Hematopoietic multipotent progenitor cell treated with erythropoietin and hydrocortisone succinate and interleukin-3 and kit ligand, for 15 days (in vitro differentiated cells): ENCODE data around the gene PRAME.
"Not testable (repeated sequence)": the region's sequence is repeated elsewhere in the genome, so short reads cannot be mapped to it uniquely, and the experiment has no call there.

ENCODE experiments used
- DNase-seq: peaks from one replicate; pipeline ENCODE4 v3.0.0-alpha.2; 2015; ENCODE audit warnings: low spot score

Gene PRAME

GRCh38 chr22:22550789-22551434, 8.2 kb downstream of the PRAME start:
- no peak for DNase-seq

DNA sequence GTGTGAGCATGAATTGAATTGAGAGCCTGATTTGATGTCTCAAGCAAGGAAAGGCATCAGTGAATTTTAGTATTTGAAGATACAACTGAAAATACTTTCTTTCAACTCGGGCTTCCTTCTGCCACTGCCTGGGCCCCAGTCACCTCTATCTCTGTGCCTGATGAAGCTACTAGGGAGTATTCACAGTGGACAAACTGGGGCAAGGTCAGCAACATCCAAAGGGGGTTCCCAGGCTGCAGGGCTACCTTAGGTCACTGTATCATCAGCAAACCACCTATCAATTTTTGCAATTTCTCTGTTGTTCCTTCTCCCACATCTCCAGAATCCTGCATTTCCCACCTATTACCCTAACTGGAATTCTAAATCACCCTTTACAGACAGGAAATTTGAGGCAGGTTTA, 10.2 kb downstream of the PRAME start:
- DNase-seq, result no peak

- no peak for DNase-seq
These were observed 10.7 kb downstream of the PRAME start for GRCh38 chr22:22548317-22548716.

DNA sequence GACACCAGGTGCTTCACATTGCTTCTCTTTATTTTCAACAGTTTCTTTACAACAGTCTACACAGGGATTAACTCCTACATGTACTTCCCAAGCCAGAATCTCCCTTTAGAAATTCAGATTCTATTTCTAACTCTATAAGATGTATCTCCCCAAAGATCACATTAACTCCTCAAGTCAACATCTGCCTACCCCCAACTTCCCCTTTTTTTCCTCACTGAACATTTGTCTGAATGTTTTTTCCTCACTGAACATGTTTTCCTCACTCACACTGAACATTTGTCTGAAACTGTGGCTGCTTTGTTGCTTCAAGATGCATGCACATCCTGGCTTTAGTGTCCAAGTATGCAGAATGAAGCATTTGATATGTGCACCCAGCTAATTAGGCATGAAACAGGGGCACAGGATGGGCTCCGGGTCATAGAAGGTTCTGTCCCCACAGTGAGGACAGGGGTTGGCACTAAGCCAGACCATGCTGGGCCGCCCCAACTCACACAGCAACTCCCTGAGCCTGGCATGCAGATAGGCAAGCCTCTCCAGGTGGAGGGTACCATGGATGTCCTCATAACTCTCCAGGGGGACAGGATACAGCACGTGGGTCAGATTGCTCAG, 11.3 kb downstream of the PRAME start:
- no peak for DNase-seq

DNA sequence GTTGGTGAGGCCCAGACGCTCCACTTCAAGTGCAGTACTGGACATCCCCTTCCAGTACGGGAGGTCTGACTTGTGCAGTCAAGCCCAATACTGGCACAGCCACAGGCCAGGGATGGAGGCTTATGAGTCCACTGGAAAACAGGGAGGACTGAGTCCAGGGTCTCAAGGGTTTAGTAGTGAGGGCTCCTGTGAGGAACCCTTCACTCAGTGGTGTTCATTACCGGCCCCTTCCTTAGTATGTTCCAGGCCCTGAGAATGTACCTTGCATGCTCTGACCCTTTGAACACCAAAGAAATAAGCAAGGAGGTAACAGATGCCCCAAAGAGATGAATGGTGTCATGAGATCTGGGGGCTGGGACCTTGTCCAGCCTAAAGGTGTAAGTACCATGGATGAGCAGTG, 11.8 kb downstream of the PRAME start:
- DNase-seq, result no peak

DNA sequence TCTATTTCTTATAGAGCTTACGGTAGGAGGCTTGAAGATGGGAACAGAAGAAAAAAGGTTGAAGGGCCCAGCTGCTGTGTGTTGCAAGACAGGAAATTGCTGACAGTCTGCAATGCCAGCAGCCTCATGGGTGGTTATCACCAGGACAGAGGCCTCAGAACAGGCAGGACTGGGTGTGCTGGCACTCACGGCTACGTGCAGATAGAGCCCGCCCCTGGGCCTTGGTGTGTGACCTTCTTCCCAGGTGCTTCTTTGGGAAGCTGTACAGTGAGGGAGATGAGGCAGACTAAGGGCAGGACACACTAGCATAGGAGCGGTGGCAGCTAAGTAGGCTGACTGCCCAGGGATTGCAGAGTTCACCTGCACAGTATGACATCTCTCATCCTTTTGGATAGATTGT, 12.6 kb downstream of the PRAME start:
- no peak for DNase-seq

GRCh38 chr22:22545084-22545483, 14.0 kb downstream of the PRAME start:
- no peak for DNase-seq

DNA sequence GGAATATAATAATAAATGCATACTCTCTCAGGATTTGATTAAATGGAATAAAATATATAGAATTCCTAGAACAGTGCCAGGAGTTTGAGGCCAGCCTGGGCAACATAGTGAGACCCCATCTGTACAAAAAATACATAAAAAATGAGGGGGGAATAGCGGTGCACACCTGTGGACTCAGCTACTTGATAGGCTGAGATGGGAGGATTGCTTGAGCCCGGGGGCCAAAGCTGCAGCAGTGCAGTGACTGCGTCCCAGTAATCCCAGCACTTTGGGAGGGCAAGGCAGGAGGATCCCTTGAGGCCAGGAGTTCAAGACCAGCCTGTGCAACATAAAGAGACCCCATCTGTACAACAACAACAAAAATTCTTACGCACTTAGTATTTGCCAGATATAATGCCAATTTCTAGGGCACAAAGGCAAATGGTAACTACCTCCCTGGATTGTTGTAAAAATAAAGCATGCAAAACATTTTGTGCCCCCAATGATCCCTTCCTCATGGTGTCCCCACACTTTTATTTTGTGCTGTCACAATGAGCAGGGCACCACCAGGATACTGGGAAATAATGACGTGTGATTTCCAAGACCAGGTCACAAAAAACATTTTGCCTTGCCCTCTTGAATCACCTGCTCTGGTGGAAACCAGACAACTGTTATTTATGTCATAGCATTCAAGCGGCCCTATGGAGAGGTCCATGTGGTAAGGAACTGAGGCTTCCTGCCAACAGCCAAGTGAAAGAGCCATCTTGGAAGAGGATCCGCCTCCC, 20.7 kb downstream of the PRAME start:
- no peak for DNase-seq

DNA sequence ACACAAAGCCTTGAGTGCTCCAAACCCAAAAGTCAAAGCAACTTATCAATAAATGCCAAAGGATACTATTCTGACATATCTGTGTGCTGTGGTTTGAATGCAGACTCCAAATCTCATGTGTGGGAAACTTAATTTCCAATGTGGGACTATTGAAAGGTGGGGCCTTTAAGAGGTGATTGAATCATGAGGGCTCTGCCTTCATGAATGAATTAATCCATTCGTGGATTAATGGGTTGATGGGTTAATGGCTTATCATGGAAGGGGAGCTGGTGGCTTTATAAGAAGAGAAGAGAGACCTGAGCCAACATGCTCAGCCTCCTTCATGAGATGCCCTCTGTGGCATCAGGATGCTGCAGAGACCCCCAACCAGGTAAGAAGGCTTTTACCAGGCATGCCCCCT, 22.1 kb downstream of the PRAME start:
- DNase-seq, result no peak

- DNase-seq, result no peak
These were observed 22.6 kb downstream of the PRAME start for GRCh38 chr22:22536515-22536914.

- no peak for DNase-seq
These were observed 23.4 kb downstream of the PRAME start for GRCh38 chr22:22535662-22536061.

- DNase-seq, result no peak
These were observed 24.3 kb downstream of the PRAME start for GRCh38 chr22:22534604-22535415.

GRCh38 chr22:22533863-22534262, 25.2 kb downstream of the PRAME start:
- DNase-seq, result no peak

DNA sequence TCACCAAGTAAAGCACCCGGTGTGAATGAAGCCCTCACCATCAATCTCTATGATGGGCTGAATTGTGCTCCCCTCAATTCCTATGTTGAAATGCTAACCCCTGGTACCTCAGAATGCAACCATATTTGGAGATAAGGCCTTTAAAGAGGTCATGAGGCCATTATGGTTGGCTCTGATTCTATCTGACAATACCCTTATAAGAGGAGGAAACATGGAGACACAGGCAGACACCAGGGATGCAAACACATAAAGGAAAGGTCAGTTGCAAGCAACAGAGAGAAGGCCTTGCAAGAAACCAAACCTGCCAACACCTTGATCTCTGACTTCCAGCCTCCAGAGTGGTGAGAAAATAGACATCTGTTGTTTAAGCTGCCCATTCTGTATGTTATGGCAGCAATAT, 25.6 kb downstream of the PRAME start:
- DNase-seq, result no peak

DNA sequence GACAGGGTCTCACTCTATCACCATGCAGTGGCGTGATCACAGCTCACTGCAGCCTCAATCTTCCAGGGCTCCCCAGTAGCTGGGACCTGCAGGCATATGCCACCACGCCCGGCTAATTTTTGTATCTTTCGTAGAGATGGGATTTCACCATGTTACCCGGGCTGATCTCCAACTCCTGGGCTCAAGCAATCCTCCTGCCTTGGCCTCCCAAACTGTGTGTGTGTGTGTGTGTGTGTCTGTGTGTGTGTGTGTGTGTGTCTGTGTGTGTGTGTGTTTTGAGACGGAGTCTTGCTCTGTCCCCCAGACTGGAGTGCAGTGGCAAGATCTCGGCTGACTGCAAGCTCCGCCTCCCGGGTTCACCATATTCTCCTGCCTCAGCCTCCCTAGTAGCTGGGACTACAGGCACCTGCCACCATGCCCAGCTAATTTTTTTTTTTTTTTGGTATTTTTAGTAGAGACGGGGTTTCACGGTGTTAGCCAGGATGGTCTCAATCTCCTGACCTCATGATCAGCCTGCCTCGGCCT, 26.5 kb downstream of the PRAME start:
- not testable (repeated sequence) for DNase-seq

DNA sequence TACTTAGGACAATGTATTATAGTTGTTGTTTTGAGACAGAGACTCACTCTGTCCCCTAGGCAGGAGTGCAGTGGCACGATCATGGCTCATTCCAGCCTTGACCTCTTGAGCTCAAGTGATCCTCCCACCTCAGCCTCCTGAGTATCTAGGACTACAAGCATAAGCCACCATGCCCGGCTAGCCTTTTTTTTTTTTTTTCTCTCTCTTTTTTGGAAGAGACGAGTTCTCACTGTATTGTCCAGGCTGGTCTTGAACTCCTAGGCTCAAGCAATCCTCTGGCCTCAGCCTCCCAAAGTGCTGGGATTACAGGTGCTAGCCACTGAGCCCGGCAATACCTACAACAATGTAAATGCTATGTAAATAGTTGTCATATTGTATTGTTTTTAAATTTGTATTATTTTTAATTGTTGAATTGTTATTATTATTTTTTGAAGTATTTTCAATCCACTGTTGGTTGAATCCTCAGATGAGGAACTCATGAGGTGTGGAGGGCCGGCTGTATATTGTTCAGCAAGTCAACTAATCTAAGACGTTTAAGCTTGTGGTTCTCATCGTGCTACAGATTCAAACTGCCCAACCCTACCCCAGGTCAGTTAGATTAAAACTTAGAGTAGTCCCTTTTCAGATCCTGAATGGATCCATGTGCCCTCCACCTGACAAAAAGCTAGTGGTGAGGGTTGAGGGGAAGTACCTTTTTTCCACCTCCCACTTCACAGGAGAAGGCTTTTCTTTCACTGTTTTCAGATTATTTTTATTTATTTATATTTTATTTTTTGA, 27.1 kb downstream of the PRAME start:
- DNase-seq, result no peak

- DNase-seq, result no peak
These were observed 30.3 kb downstream of the PRAME start for GRCh38 chr22:22528780-22529179.

GRCh38 chr22:22527312-22527711, 31.8 kb downstream of the PRAME start:
- DNase-seq, result no peak

GRCh38 chr22:22526125-22526912, 32.7 kb downstream of the PRAME start:
- DNase-seq, result no peak

- DNase-seq, result no peak
These were observed 35.6 kb downstream of the PRAME start for GRCh38 chr22:22523494-22523893.

DNA sequence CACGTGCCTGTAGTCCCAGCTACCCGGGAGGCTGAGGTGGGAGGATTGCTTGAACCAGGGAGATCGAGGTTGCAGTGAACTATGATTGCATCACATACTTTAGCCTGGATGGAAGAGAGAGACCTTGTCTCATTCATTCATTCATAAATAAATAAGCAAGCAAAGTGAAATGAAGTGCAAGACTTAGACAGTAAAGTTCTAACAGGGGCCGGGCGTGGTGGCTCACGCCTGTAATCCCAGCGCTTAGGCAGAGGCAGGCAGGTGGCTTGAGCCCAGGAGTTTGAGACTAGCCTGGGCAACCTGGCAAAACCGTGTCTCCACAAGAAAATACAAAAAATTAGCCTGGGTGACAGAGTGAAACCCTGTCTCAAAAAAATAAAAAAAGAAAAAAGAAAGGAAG, 37.4 kb downstream of the PRAME start:
- no peak for DNase-seq
